GM12878 (cell line): ENCODE results near the gene MYLIP. TPM values are rescaled to one million over a fixed set of nuclear protein-coding genes. Genes with fewer than 3 reads are reported as not detected.

Experiments used
- ATAC-seq: fragments of 200-7000 bp; cut with Tn5 transposase; 3 replicates; pipeline ENCODE4 v1.9.1; 2020; ENCODE audit warnings: mild to moderate bottlenecking, moderate library complexity
- BruUV-seq: library from RNA; stranded (reverse); fragments of 400-500 nt; replicated peaks from 2 replicates; lab custom pipeline; 2021; lab: Mats Ljungman, UMichigan
- CTCF ChIA-PET: fragments of 300-600 bp; sonication (Branson Sonifier 250); formaldehyde crosslinking; extraction: SDS; loops from one replicate; lab custom pipeline; 2021; ENCODE audit warnings: inconsistent platforms; lab: Yijun Ruan, JAX
- POLR2A ChIA-PET: fragments of 350-600 bp; formaldehyde crosslinking; extraction: SDS; loops from one replicate; lab custom pipeline; 2021; ENCODE audit warnings: inconsistent platforms; lab: Charles Lee
- RAD21 ChIA-PET: fragments of 300-600 bp; sonication (Branson Sonifier 250); formaldehyde crosslinking; loops from one replicate; lab custom pipeline; 2023; ENCODE audit warnings: antibody characterized with exemption; ENCODE audit not compliant: unreplicated experiment; lab: Charles Lee
- SMC1A ChIA-PET: fragments of 300-600 bp; sonication (Branson Sonifier 250); formaldehyde crosslinking; loops from one replicate; lab custom pipeline; 2023; ENCODE audit not compliant: unreplicated experiment, uncharacterized antibody; lab: Charles Lee
- DNase-seq: peaks from one replicate; pipeline ENCODE4 v3.0.0-alpha.2; 2011; ENCODE audit warnings: low read depth, low spot score
- FAIRE-seq: peaks from 3 replicates; lab custom pipeline; 2011; peaks lifted over from hg19 to GRCh38; lab: Jason Lieb, UNC
- H2AFZ ChIP-seq: 2 replicates; pipeline ENCODE4 v1.6.0; 2011; ENCODE audit warnings: low read depth, low read length, control low read depth; ENCODE audit not compliant: control insufficient read depth
- H3K27ac ChIP-seq: 2 replicates; pipeline ENCODE4 v1.5.1; 2011; ENCODE audit warnings: control low read depth; ENCODE audit not compliant: control insufficient read depth, insufficient read depth
- H3K27me3 ChIP-seq, 2 experiments: replicated peaks in 1 of 2; 2 replicates each; pipeline versions ENCODE4 v1.6.0 to v1.6.1; 2011; ENCODE audit warnings: low read length in 1 of 2; ENCODE audit not compliant: control insufficient read depth in 2 of 2, insufficient read depth in 2 of 2
- H3K36me3 ChIP-seq, 2 experiments: 2 replicates each; pipeline ENCODE4 v1.5.1; 2011; ENCODE audit warnings: low read length in 1 of 2; ENCODE audit not compliant: control insufficient read depth in 2 of 2, insufficient read depth in 2 of 2
- H3K4me1 ChIP-seq: 2 replicates; pipeline ENCODE4 v1.6.1; 2011; ENCODE audit warnings: mild to moderate bottlenecking, low read length, moderate library complexity, mixed read lengths; ENCODE audit not compliant: control insufficient read depth, insufficient read depth
- H3K4me2 ChIP-seq: 2 replicates; pipeline ENCODE4 v1.6.0; 2011; ENCODE audit warnings: control low read depth; ENCODE audit not compliant: control insufficient read depth, insufficient read depth
- H3K4me3 ChIP-seq: fragments of 200-600 bp; sonication (generic); 2 replicates; pipeline ENCODE4 v1.5.1; 2016
- H3K79me2 ChIP-seq: 2 replicates; pipeline ENCODE4 v1.6.0; 2011; ENCODE audit warnings: low read length; ENCODE audit not compliant: control insufficient read depth, insufficient read depth
- H3K9ac ChIP-seq: 2 replicates; pipeline ENCODE4 v1.8.0; 2011; ENCODE audit warnings: low read length, control low read depth, mixed read lengths; ENCODE audit not compliant: control insufficient read depth, insufficient read depth
- H3K9me3 ChIP-seq: replicated peaks from 3 replicates; pipeline ENCODE4 v1.5.1; 2011; ENCODE audit warnings: mild to moderate bottlenecking, low read length; ENCODE audit not compliant: control insufficient read depth, insufficient read depth
- H4K20me1 ChIP-seq: 2 replicates; pipeline ENCODE4 v1.6.0; 2011; ENCODE audit not compliant: control insufficient read depth, insufficient read depth
- ASH2L ChIP-seq: fragments of 300-600, 200-600 bp; sonication (generic); IDR thresholded peaks from 2 replicates; pipeline ENCODE4 v1.6.1; 2017; ENCODE audit warnings: low read depth, mild to moderate bottlenecking, borderline replicate concordance
- CBX3 ChIP-seq: fragments of 200-600 bp; sonication (generic); IDR thresholded peaks from 2 replicates; pipeline ENCODE4 v1.6.1; 2016; ENCODE audit warnings: low read depth, borderline replicate concordance
- FOS ChIP-seq: IDR thresholded peaks from 3 replicates; pipeline ENCODE4 v1.6.1; 2011; ENCODE audit warnings: borderline replicate concordance; ENCODE audit not compliant: insufficient read length; ENCODE audit errors: extremely low read depth
- HDAC2 ChIP-seq: fragments of 200-600 bp; sonication (generic); IDR thresholded peaks from 2 replicates; pipeline ENCODE4 v1.6.1; 2017
- MYB ChIP-seq: fragments of 150-350 bp; IDR thresholded peaks from 2 replicates; pipeline ENCODE4 v1.6.1; 2014; ENCODE audit warnings: mild to moderate bottlenecking, low read depth, low read length, borderline replicate concordance
- NFXL1 ChIP-seq: fragments of 450-650 bp; IDR thresholded peaks from 2 replicates; pipeline ENCODE4 v1.6.1; 2017; ENCODE audit warnings: antibody characterized with exemption, mild to moderate bottlenecking, borderline replicate concordance
- NR2F1 ChIP-seq: fragments of 450-650 bp; conservative IDR thresholded peaks from 2 replicates; pipeline ENCODE4 v1.6.1; 2017; ENCODE audit warnings: mild to moderate bottlenecking
- PAX5 ChIP-seq: IDR thresholded peaks from 2 replicates; pipeline ENCODE4 v1.6.1; 2011; ENCODE audit warnings: low read depth, low read length, borderline replicate concordance
- POLR2A ChIP-seq: IDR thresholded peaks from 2 replicates; pipeline ENCODE4 v1.6.1; 2011; ENCODE audit warnings: low read depth, mild to moderate bottlenecking, low read length
- POLR2AphosphoS2 ChIP-seq: IDR thresholded peaks from 2 replicates; pipeline ENCODE4 v1.6.1; 2011; ENCODE audit warnings: low read depth, mild to moderate bottlenecking, low read length, improper control_type of control experiment, moderate library complexity
- POU2F2 ChIP-seq: IDR thresholded peaks from 3 replicates; pipeline ENCODE4 v1.6.1; 2011; ENCODE audit warnings: low read depth, mild to moderate bottlenecking, low read length, borderline replicate concordance
- SMARCA5 ChIP-seq: fragments of 450-650 bp; IDR thresholded peaks from 2 replicates; pipeline ENCODE4 v1.6.1; 2017; ENCODE audit warnings: mild to moderate bottlenecking
- TCF12 ChIP-seq: IDR thresholded peaks from 2 replicates; pipeline ENCODE4 v1.6.1; 2011; ENCODE audit warnings: low read depth, mild to moderate bottlenecking, low read length
- ZBTB4 ChIP-seq: fragments of 450-650 bp; formaldehyde crosslinking; IDR thresholded peaks from 2 replicates; pipeline ENCODE4 v1.4.0; 2022; ENCODE audit warnings: mild to moderate bottlenecking, moderate library complexity
- ZNF274 ChIP-seq: IDR thresholded peaks from one replicate; pipeline ENCODE4 v1.8.0; 2011; ENCODE audit not compliant: insufficient read length, insufficient read depth
- WGBS: methylation state at CpG from one replicate; pipeline ENCODE4 v1.1.6; 2016; ENCODE audit warnings: low lambda C conversion rate; ENCODE audit not compliant: insufficient replicate concordance, insufficient coverage; ENCODE audit errors: missing lambda C conversion rate; 5-methylcytosine and 5-hydroxymethylcytosine counted together
- in situ Hi-C: fragments of 300-500 bp; cut with MboI; formaldehyde crosslinking; loops from 9 replicates; pipeline ENCODE4 v1.14.3; 2018; ENCODE audit warnings: mixed read lengths
- intact Hi-C: fragments of 100-400 bp; cut with micrococcal nuclease; formaldehyde crosslinking; loops from one replicate; pipeline ENCODE4 v1.14.2; 2022; ENCODE audit not compliant: unreplicated experiment
- polyA plus RNA-seq, 11 experiments: library from polyadenylated mRNA; depleted of rRNA in 4 of 11; unstranded in 6 of 11; stranded (reverse) in 5 of 11; fragments of >200 nt; fragmentation: Nextera tagmentation in 4 of 11; fragmentation: Illumina TruSeq in 1 of 11; extraction: Ambion mirVana in 4 of 11; extraction: Trizol in 1 of 11; gene quantifications; 1 replicate in 1 of 11; 2 replicates in 10 of 11; pipeline versions ENCODE4 v1.2.1 to v1.2.3, GENCODE V29; 2011 to 2016; ENCODE audit warnings: inconsistent platforms in 2 of 11, missing spikeins in 2 of 11, low read depth in 1 of 11
- total RNA-seq, 4 experiments: library from RNA; depleted of rRNA in 3 of 4; stranded (reverse); fragments of >200 nt in 3 of 4; fragmentation: Illumina TruSeq in 1 of 4; extraction: Trizol in 1 of 4; gene quantifications; 2 replicates each; pipeline versions ENCODE4 v1.2.1 to v1.2.3, GENCODE V29; 2013 to 2021
- TF ChIP-seq, protein P1 (sequence below), 3 experiments: IDR thresholded peaks in 2 of 3; conservative IDR thresholded peaks in 1 of 3; 2 replicates each; pipeline ENCODE4 v1.5.1; 2011; ENCODE audit warnings: low read depth in 3 of 3, low read length in 3 of 3, mild to moderate bottlenecking in 3 of 3, control low read depth in 2 of 3, moderate library complexity in 2 of 3, inconsistent platforms in 1 of 3, mixed read lengths in 1 of 3; ENCODE audit not compliant: control insufficient read depth in 2 of 3, insufficient read depth in 1 of 3; ENCODE audit errors: extremely low read depth in 1 of 3
- TF ChIP-seq, protein P2 (sequence below): fragments of 450-650 bp; IDR thresholded peaks from 2 replicates; pipeline ENCODE4 v1.6.1; 2017; ENCODE audit warnings: mild to moderate bottlenecking, moderate library complexity

Gene MYLIP
- total and polyA plus RNA-seq, 10 of the 15 experiments (the other 5 are each of a cell fraction or from before 2014, with no cell fraction given): 5.3 to 123 (median 12.5) TPM

- no peak overlapping the region for H3K4me3 ChIP-seq
- WGBS: 74% methylated on average over 5 of the region's 5 CpGs
- no peaks in the 10 kb centered on the region for H4K20me1 ChIP-seq
- no peak for FAIRE-seq
- ATAC-seq: no peak
- H3K79me2 ChIP-seq: no peaks in the 10 kb centered on the region
- SMC1A ChIA-PET: interaction anchor here (0.9 to 2.7 kb wide), 10 partner anchors 8 to 199 kb away, joined by 3 to 14 read pairs (median 4); partner anchors contain the start of gene MYLIP
- H3K27ac ChIP-seq: no peak overlapping the region
- H3K27me3 ChIP-seq: no peaks in the 10 kb centered on the region
- peaks cover 4% of the 10 kb centered on the region; the same call in 1 of the 2 replicates for H3K4me1 ChIP-seq
- CTCF ChIA-PET: interaction anchor here (0.7 to 2.0 kb wide), 3 partner anchors 9 to 13 kb away, joined by 3 to 5 read pairs (median 4); no protein-coding TSS in a partner anchor
- H3K36me3 ChIP-seq: no peaks in the 10 kb centered on the region
- POLR2A ChIA-PET: interaction anchor here (1.0 kb wide), 1 partner anchor 136 kb away, joined by 3 read pairs; no protein-coding TSS in a partner anchor
- no peak for DNase-seq
- RAD21 ChIA-PET: interaction anchor here (1.3 to 2.5 kb wide), 4 partner anchors 9 to 196 kb away, joined by 3 to 11 read pairs (median 6); partner anchors contain the start of gene MYLIP
- no peak overlapping the region for H3K9ac ChIP-seq
- intact Hi-C loops: no loop called here
- peaks cover 11% of the 10 kb centered on the region for H3K9me3 ChIP-seq
- in situ Hi-C loops: no loop called here
- no peak overlapping the region for H3K4me2 ChIP-seq
- BruUV-seq: no TSS peak
- peak overlapping the region; percentile 40; the same call in 1 of the 2 replicates for H2AFZ ChIP-seq
- TF ChIP-seq ASH2L (no peak), ZBTB4 (CRISPR knock-in tag) (no peak), HDAC2 (no peak), POLR2AphosphoS2 (no peak), ZNF274 (no peak), POU2F2 (no peak), CBX3 (no peak), NR2F1 (no peak), TCF12 (no peak), PAX5 (no peak), MYB (no peak), FOS (no peak), SMARCA5 (no peak), POLR2A (no peak), NFXL1 (no peak)
- TF ChIP-seq, protein P1, sequence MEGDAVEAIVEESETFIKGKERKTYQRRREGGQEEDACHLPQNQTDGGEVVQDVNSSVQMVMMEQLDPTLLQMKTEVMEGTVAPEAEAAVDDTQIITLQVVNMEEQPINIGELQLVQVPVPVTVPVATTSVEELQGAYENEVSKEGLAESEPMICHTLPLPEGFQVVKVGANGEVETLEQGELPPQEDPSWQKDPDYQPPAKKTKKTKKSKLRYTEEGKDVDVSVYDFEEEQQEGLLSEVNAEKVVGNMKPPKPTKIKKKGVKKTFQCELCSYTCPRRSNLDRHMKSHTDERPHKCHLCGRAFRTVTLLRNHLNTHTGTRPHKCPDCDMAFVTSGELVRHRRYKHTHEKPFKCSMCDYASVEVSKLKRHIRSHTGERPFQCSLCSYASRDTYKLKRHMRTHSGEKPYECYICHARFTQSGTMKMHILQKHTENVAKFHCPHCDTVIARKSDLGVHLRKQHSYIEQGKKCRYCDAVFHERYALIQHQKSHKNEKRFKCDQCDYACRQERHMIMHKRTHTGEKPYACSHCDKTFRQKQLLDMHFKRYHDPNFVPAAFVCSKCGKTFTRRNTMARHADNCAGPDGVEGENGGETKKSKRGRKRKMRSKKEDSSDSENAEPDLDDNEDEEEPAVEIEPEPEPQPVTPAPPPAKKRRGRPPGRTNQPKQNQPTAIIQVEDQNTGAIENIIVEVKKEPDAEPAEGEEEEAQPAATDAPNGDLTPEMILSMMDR (IDR thresholded peaks at IDR 0.05 in 2 of 3, conservative IDR thresholded peaks at IDR 0.05 in 1 of 3; ENCODE audit: control insufficient read depth in 2 of 3, extremely low read depth in 1 of 3, insufficient read depth in 1 of 3, low read depth in 3 of 3, low read length in 3 of 3): no peak
- TF ChIP-seq, protein P2, sequence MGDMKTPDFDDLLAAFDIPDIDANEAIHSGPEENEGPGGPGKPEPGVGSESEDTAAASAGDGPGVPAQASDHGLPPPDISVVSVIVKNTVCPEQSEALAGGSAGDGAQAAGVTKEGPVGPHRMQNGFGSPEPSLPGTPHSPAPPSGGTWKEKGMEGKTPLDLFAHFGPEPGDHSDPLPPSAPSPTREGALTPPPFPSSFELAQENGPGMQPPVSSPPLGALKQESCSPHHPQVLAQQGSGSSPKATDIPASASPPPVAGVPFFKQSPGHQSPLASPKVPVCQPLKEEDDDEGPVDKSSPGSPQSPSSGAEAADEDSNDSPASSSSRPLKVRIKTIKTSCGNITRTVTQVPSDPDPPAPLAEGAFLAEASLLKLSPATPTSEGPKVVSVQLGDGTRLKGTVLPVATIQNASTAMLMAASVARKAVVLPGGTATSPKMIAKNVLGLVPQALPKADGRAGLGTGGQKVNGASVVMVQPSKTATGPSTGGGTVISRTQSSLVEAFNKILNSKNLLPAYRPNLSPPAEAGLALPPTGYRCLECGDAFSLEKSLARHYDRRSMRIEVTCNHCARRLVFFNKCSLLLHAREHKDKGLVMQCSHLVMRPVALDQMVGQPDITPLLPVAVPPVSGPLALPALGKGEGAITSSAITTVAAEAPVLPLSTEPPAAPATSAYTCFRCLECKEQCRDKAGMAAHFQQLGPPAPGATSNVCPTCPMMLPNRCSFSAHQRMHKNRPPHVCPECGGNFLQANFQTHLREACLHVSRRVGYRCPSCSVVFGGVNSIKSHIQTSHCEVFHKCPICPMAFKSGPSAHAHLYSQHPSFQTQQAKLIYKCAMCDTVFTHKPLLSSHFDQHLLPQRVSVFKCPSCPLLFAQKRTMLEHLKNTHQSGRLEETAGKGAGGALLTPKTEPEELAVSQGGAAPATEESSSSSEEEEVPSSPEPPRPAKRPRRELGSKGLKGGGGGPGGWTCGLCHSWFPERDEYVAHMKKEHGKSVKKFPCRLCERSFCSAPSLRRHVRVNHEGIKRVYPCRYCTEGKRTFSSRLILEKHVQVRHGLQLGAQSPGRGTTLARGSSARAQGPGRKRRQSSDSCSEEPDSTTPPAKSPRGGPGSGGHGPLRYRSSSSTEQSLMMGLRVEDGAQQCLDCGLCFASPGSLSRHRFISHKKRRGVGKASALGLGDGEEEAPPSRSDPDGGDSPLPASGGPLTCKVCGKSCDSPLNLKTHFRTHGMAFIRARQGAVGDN: no peak
Observed at GRCh38 chr6:16098211-16098610, 30.7 kb upstream of the MYLIP start.
